GM12878 (cell line): ENCODE measurements around the gene GRK5. TPM values are rescaled to one million over a fixed set of nuclear protein-coding genes. Genes with fewer than 3 reads are reported as not detected.

Source experiments
- ATAC-seq: fragments of 200-7000 bp; cut with Tn5 transposase; 3 replicates; pipeline ENCODE4 v1.9.1; 2020; ENCODE audit warnings: mild to moderate bottlenecking, moderate library complexity
- BruUV-seq: library from RNA; stranded (reverse); fragments of 400-500 nt; replicated peaks from 2 replicates; lab custom pipeline; 2021; lab: Mats Ljungman, UMichigan
- CTCF ChIA-PET: fragments of 300-600 bp; sonication (Branson Sonifier 250); formaldehyde crosslinking; extraction: SDS; loops from one replicate; lab custom pipeline; 2021; ENCODE audit warnings: inconsistent platforms; lab: Yijun Ruan, JAX
- POLR2A ChIA-PET: fragments of 350-600 bp; formaldehyde crosslinking; extraction: SDS; loops from one replicate; lab custom pipeline; 2021; ENCODE audit warnings: inconsistent platforms; lab: Charles Lee
- RAD21 ChIA-PET: fragments of 300-600 bp; sonication (Branson Sonifier 250); formaldehyde crosslinking; loops from one replicate; lab custom pipeline; 2023; ENCODE audit warnings: antibody characterized with exemption; ENCODE audit not compliant: unreplicated experiment; lab: Charles Lee
- SMC1A ChIA-PET: fragments of 300-600 bp; sonication (Branson Sonifier 250); formaldehyde crosslinking; loops from one replicate; lab custom pipeline; 2023; ENCODE audit not compliant: unreplicated experiment, uncharacterized antibody; lab: Charles Lee
- DNase-seq: peaks from one replicate; pipeline ENCODE4 v3.0.0-alpha.2; 2011; ENCODE audit warnings: low read depth, low spot score
- FAIRE-seq: peaks from 3 replicates; lab custom pipeline; 2011; peaks lifted over from hg19 to GRCh38; lab: Jason Lieb, UNC
- H2AFZ ChIP-seq: 2 replicates; pipeline ENCODE4 v1.6.0; 2011; ENCODE audit warnings: low read depth, low read length, control low read depth; ENCODE audit not compliant: control insufficient read depth
- H3K27ac ChIP-seq: 2 replicates; pipeline ENCODE4 v1.5.1; 2011; ENCODE audit warnings: control low read depth; ENCODE audit not compliant: control insufficient read depth, insufficient read depth
- H3K27me3 ChIP-seq, 2 experiments: replicated peaks in 1 of 2; 2 replicates each; pipeline versions ENCODE4 v1.6.0 to v1.6.1; 2011; ENCODE audit warnings: low read length in 1 of 2; ENCODE audit not compliant: control insufficient read depth in 2 of 2, insufficient read depth in 2 of 2
- H3K36me3 ChIP-seq, 2 experiments: 2 replicates each; pipeline ENCODE4 v1.5.1; 2011; ENCODE audit warnings: low read length in 1 of 2; ENCODE audit not compliant: control insufficient read depth in 2 of 2, insufficient read depth in 2 of 2
- H3K4me1 ChIP-seq: 2 replicates; pipeline ENCODE4 v1.6.1; 2011; ENCODE audit warnings: mild to moderate bottlenecking, low read length, moderate library complexity, mixed read lengths; ENCODE audit not compliant: control insufficient read depth, insufficient read depth
- H3K4me2 ChIP-seq: 2 replicates; pipeline ENCODE4 v1.6.0; 2011; ENCODE audit warnings: control low read depth; ENCODE audit not compliant: control insufficient read depth, insufficient read depth
- H3K4me3 ChIP-seq: fragments of 200-600 bp; sonication (generic); 2 replicates; pipeline ENCODE4 v1.5.1; 2016
- H3K79me2 ChIP-seq: 2 replicates; pipeline ENCODE4 v1.6.0; 2011; ENCODE audit warnings: low read length; ENCODE audit not compliant: control insufficient read depth, insufficient read depth
- H3K9ac ChIP-seq: 2 replicates; pipeline ENCODE4 v1.8.0; 2011; ENCODE audit warnings: low read length, control low read depth, mixed read lengths; ENCODE audit not compliant: control insufficient read depth, insufficient read depth
- H3K9me3 ChIP-seq: replicated peaks from 3 replicates; pipeline ENCODE4 v1.5.1; 2011; ENCODE audit warnings: mild to moderate bottlenecking, low read length; ENCODE audit not compliant: control insufficient read depth, insufficient read depth
- H4K20me1 ChIP-seq: 2 replicates; pipeline ENCODE4 v1.6.0; 2011; ENCODE audit not compliant: control insufficient read depth, insufficient read depth
- CEBPB ChIP-seq, 2 experiments: fragments of 150-350 bp in 1 of 2; IDR thresholded peaks; 2 replicates each; pipeline ENCODE4 v1.6.1; 2012 to 2014; ENCODE audit warnings: low read depth in 2 of 2, low read length in 2 of 2, borderline replicate concordance in 1 of 2, inconsistent platforms in 1 of 2
- EED ChIP-seq: sonication (generic); IDR thresholded peaks from 2 replicates; pipeline ENCODE4 v1.6.1; 2016; ENCODE audit warnings: antibody characterized with exemption, low read depth
- FOXM1 ChIP-seq: IDR thresholded peaks from 2 replicates; pipeline ENCODE4 v1.6.1; 2012; ENCODE audit warnings: low read depth, mild to moderate bottlenecking, inconsistent platforms, low read length, moderate library complexity
- IKZF1 ChIP-seq: fragments of 450-650 bp; conservative IDR thresholded peaks from 2 replicates; pipeline ENCODE4 v1.6.1; 2017; ENCODE audit warnings: antibody characterized with exemption, mild to moderate bottlenecking
- IKZF2 ChIP-seq, 2 experiments: fragments of 450-650 bp; IDR thresholded peaks; 2 replicates each; pipeline ENCODE4 v1.6.1; 2017; ENCODE audit warnings: mild to moderate bottlenecking in 2 of 2, moderate library complexity in 2 of 2
- MEF2A ChIP-seq: IDR thresholded peaks from 2 replicates; pipeline ENCODE4 v1.6.1; 2011; ENCODE audit warnings: low read depth, mild to moderate bottlenecking, low read length, moderate library complexity; ENCODE audit not compliant: insufficient read depth
- NFIC ChIP-seq: IDR thresholded peaks from 2 replicates; pipeline ENCODE4 v1.6.1; 2012; ENCODE audit warnings: low read depth, mild to moderate bottlenecking, inconsistent platforms, low read length, moderate library complexity
- RUNX3 ChIP-seq: IDR thresholded peaks from 2 replicates; pipeline ENCODE4 v1.6.1; 2012; ENCODE audit warnings: low read length, inconsistent platforms
- WGBS: methylation state at CpG from one replicate; pipeline ENCODE4 v1.1.6; 2016; ENCODE audit warnings: low lambda C conversion rate; ENCODE audit not compliant: insufficient replicate concordance, insufficient coverage; ENCODE audit errors: missing lambda C conversion rate; 5-methylcytosine and 5-hydroxymethylcytosine counted together
- in situ Hi-C: fragments of 300-500 bp; cut with MboI; formaldehyde crosslinking; loops from 9 replicates; pipeline ENCODE4 v1.14.3; 2018; ENCODE audit warnings: mixed read lengths
- intact Hi-C: fragments of 100-400 bp; cut with micrococcal nuclease; formaldehyde crosslinking; loops from one replicate; pipeline ENCODE4 v1.14.2; 2022; ENCODE audit not compliant: unreplicated experiment
- polyA plus RNA-seq, 11 experiments: library from polyadenylated mRNA; depleted of rRNA in 4 of 11; unstranded in 6 of 11; stranded (reverse) in 5 of 11; fragments of >200 nt; fragmentation: Nextera tagmentation in 4 of 11; fragmentation: Illumina TruSeq in 1 of 11; extraction: Ambion mirVana in 4 of 11; extraction: Trizol in 1 of 11; gene quantifications; 1 replicate in 1 of 11; 2 replicates in 10 of 11; pipeline versions ENCODE4 v1.2.1 to v1.2.3, GENCODE V29; 2011 to 2016; ENCODE audit warnings: inconsistent platforms in 2 of 11, missing spikeins in 2 of 11, low read depth in 1 of 11
- total RNA-seq, 4 experiments: library from RNA; depleted of rRNA in 3 of 4; stranded (reverse); fragments of >200 nt in 3 of 4; fragmentation: Illumina TruSeq in 1 of 4; extraction: Trizol in 1 of 4; gene quantifications; 2 replicates each; pipeline versions ENCODE4 v1.2.1 to v1.2.3, GENCODE V29; 2013 to 2021
- TF ChIP-seq, protein P1 (sequence below): IDR thresholded peaks from 2 replicates; pipeline ENCODE4 v1.6.1; 2011; ENCODE audit warnings: borderline replicate concordance, low read depth, mild to moderate bottlenecking, moderate library complexity, low read length; ENCODE audit not compliant: insufficient read depth, poor library complexity, severe bottlenecking
- TF ChIP-seq, protein P2 (sequence below): fragments of 450-650 bp; IDR thresholded peaks from 2 replicates; pipeline ENCODE4 v1.6.1; 2017; ENCODE audit warnings: low read depth, mild to moderate bottlenecking, moderate library complexity

GRK5 gene
- total and polyA plus RNA-seq, 10 of the 15 experiments (the other 5 are each of a cell fraction or from before 2014, with no cell fraction given), result 0.11 to 22.1 (median 10.0) TPM

DNA sequence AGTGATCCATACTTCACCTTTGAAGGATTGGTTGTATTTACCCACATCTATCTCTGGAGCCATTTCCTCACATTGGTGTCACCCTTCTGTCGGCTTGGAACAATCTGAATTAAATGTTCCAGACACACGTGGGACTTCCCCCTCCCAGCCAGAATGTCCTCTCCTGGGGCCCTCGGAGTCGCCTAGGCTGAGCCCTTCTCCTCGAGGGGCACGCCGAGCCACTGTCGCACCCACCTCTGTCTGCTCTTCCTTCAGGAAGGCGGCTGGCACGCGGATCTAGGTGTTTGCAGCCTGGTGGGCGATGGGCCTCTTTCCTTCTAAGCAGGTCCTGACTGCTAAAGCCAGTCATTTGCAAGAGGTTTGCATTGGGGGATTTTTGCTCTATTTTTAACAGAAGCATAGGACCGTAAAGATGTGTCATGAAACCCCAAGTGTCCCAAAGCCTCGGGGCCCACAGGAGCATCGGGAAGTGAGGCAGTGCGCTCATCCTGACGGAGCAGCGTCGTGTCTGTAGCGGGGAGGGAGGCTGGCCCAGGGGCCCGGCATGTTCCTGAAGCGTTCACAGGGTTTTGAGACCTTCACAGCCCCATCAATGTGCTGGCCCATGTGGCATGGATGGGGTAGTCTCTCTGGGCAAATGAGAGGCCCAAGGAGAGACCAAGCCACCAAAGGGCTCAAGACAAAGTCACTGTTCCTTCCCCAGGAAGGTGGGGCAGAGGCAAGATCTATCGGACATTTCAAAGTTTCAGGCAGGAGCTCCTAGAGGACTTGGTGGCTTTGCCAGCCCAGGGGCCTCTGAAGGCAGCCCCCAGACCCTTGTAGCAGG lies 248.5 kb downstream of the GRK5 start:
- CTCF ChIA-PET, result interaction anchor here (1.3 to 1.5 kb wide), 3 partner anchors 22 to 257 kb away, joined by 4 to 6 read pairs (median 5); no protein-coding TSS in a partner anchor
- TF ChIP-seq, protein P1, sequence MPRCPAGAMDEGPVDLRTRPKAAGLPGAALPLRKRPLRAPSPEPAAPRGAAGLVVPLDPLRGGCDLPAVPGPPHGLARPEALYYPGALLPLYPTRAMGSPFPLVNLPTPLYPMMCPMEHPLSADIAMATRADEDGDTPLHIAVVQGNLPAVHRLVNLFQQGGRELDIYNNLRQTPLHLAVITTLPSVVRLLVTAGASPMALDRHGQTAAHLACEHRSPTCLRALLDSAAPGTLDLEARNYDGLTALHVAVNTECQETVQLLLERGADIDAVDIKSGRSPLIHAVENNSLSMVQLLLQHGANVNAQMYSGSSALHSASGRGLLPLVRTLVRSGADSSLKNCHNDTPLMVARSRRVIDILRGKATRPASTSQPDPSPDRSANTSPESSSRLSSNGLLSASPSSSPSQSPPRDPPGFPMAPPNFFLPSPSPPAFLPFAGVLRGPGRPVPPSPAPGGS, result peak; percentile 28
- 0 out of 2 replicates have a peak, but pooled peaks have one; percentile 36 for TF ChIP-seq IKZF1
- TF ChIP-seq MEF2A, result peak; percentile 80; the same call in 1 of the 2 replicates
- peak; percentile 40; the same call in 1 of the 2 replicates for TF ChIP-seq NFIC
- TF ChIP-seq CEBPB (IDR thresholded peaks at IDR 0.05; ENCODE audit: borderline replicate concordance in 1 of 2, low read depth in 2 of 2, low read length in 2 of 2), result no peak
- TF ChIP-seq RUNX3, result peak; percentile 55
- 0 out of 4 replicates have a peak, but pooled peaks of 1 of the 2 experiments have one; percentile 24 for TF ChIP-seq IKZF2 (IDR thresholded peaks at IDR 0.05)
- no peak; the same call in none of the 2 replicates for TF ChIP-seq EED
- TF ChIP-seq FOXM1, result 0 out of 2 replicates have a peak, but pooled peaks have one; percentile 24
- TF ChIP-seq, protein P2, sequence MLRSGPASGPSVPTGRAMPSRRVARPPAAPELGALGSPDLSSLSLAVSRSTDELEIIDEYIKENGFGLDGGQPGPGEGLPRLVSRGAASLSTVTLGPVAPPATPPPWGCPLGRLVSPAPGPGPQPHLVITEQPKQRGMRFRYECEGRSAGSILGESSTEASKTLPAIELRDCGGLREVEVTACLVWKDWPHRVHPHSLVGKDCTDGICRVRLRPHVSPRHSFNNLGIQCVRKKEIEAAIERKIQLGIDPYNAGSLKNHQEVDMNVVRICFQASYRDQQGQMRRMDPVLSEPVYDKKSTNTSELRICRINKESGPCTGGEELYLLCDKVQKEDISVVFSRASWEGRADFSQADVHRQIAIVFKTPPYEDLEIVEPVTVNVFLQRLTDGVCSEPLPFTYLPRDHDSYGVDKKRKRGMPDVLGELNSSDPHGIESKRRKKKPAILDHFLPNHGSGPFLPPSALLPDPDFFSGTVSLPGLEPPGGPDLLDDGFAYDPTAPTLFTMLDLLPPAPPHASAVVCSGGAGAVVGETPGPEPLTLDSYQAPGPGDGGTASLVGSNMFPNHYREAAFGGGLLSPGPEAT, result no peak
- TF ChIP-seq, all 136 proteins: peak for 7
- H3K36me3 ChIP-seq, result no peaks in the 10 kb centered on the region; a peak in 1 of 4 replicates
- no peaks in the 10 kb centered on the region for H4K20me1 ChIP-seq
- peak overlapping the region; percentile 19 for H3K4me2 ChIP-seq
- no peaks in the 10 kb centered on the region for H3K27me3 ChIP-seq
- peak; percentile 61 for FAIRE-seq
- no peak overlapping the region for H3K27ac ChIP-seq
- RAD21 ChIA-PET, result interaction anchor here (1.3 kb wide), 1 partner anchor 88 kb away, joined by 3 read pairs; no protein-coding TSS in a partner anchor
- WGBS, result 30% methylated on average over 23 of the region's 23 CpGs
- H3K79me2 ChIP-seq, result no peaks in the 10 kb centered on the region
- intact Hi-C loops (no loop called here), in situ Hi-C loops (no loop called here)
- H3K9me3 ChIP-seq, result no peaks in the 10 kb centered on the region
- SMC1A ChIA-PET, result interaction anchor here (1.4 kb wide), 1 partner anchor 22 kb away, joined by 5 read pairs; no protein-coding TSS in a partner anchor
- POLR2A ChIA-PET, result no interaction called here
- peaks cover 17% of the 10 kb centered on the region for H3K4me1 ChIP-seq
- H3K9ac ChIP-seq, result no peak overlapping the region
- no peak overlapping the region for H2AFZ ChIP-seq
- no peak overlapping the region for H3K4me3 ChIP-seq
- ATAC-seq, result peak; percentile 45
- no TSS peak for BruUV-seq
- no peak for DNase-seq
